CD4-positive, CD25-positive, alpha-beta regulatory T cell (primary cell): ENCODE measurements around the gene CNOT1. TPM values are rescaled to one million over a fixed set of nuclear protein-coding genes. Genes with fewer than 3 reads are reported as not detected.
"Not testable (repeated sequence)": the region's sequence is repeated elsewhere in the genome, so short reads cannot be mapped to it uniquely, and the experiment has no call there.

Experiments used
- ATAC-seq, 2 donors: fragments of 150-1000 bp; cut with Tn5 transposase; one replicate each; pipeline ENCODE4 v1.10.0; 2021; ENCODE audit warnings: low read depth in 2 of 2, moderate number of reproducible peaks in 2 of 2, moderate library complexity in 1 of 2
- DNase-seq, 3 donors: peaks; one replicate each; pipeline versions ENCODE4 v3.0.0 to v3.0.0-alpha.2; 2012 to 2022; ENCODE audit warnings: mixed read lengths in 1 of 3
- H3K27ac ChIP-seq: one replicate; pipeline ENCODE4 v1.7.0; 2013; ENCODE audit warnings: mild to moderate bottlenecking, low read length; ENCODE audit not compliant: insufficient read depth, poor library complexity, severe bottlenecking
- H3K27me3 ChIP-seq: one replicate; pipeline ENCODE4 v1.7.0; 2013; ENCODE audit warnings: low read length; ENCODE audit not compliant: control insufficient read depth, insufficient read depth
- H3K36me3 ChIP-seq: one replicate; pipeline ENCODE4 v1.7.0; 2013; ENCODE audit warnings: mild to moderate bottlenecking, low read length, moderate library complexity; ENCODE audit not compliant: control insufficient read depth, insufficient read depth
- H3K4me1 ChIP-seq: 2 replicates; pipeline ENCODE4 v1.7.0; 2013; ENCODE audit warnings: mild to moderate bottlenecking, low read length; ENCODE audit not compliant: insufficient read depth, control insufficient read depth, poor library complexity, severe bottlenecking
- H3K4me3 ChIP-seq: one replicate; pipeline ENCODE4 v1.7.0; 2013; ENCODE audit warnings: low read depth, mild to moderate bottlenecking, low read length, moderate library complexity
- H3K9me3 ChIP-seq, 2 experiments: 1 replicate in 1 of 2; 2 replicates in 1 of 2; pipeline ENCODE4 v1.7.0; 2013; ENCODE audit warnings: low read length in 2 of 2, mild to moderate bottlenecking in 1 of 2, moderate library complexity in 1 of 2; ENCODE audit not compliant: control insufficient read depth in 2 of 2
- H3K27ac Mint-ChIP-seq, 3 donors: one replicate each; pipeline ENCODE4 v1.8.0; 2020 to 2022; ENCODE audit warnings: mild to moderate bottlenecking in 3 of 3, mixed read lengths in 3 of 3, moderate library complexity in 2 of 3
- H3K27me3 Mint-ChIP-seq: one replicate; pipeline ENCODE4 v1.8.0; 2022; ENCODE audit warnings: mild to moderate bottlenecking, mixed read lengths
- H3K36me3 Mint-ChIP-seq: one replicate; pipeline ENCODE4 v1.8.0; 2020; ENCODE audit warnings: mixed read lengths
- H3K4me1 Mint-ChIP-seq, 4 donors: one replicate each; pipeline ENCODE4 v1.8.0; 2020 to 2022; ENCODE audit warnings: mixed read lengths in 4 of 4, mild to moderate bottlenecking in 1 of 4
- H3K4me3 Mint-ChIP-seq, 4 donors: one replicate each; pipeline ENCODE4 v1.8.0; 2020 to 2022; ENCODE audit warnings: mild to moderate bottlenecking in 4 of 4, mixed read lengths in 4 of 4, moderate library complexity in 3 of 4
- H3K9me3 Mint-ChIP-seq, 7 donors: one replicate each; pipeline ENCODE4 v1.8.0; 2020 to 2022; ENCODE audit warnings: mixed read lengths in 7 of 7, mild to moderate bottlenecking in 3 of 7, moderate library complexity in 2 of 7
- polyA plus RNA-seq, 4 donors: library from polyadenylated mRNA; unstranded; fragments of 300-500 nt; fragmentation: Illumina TruSeq; gene quantifications; one replicate each; pipeline ENCODE4 v1.2.3, GENCODE V29; 2021
- total RNA-seq: library from RNA; stranded (reverse); gene quantifications from one replicate; pipeline ENCODE4 v1.2.3, GENCODE V29; 2022

CNOT1 gene
- total and polyA plus RNA-seq, 5 donors from 2014 or later = 78.7 to 252 (median 87.1) TPM

GRCh38 chr16:58490539-58490938, 139.1 kb downstream of the CNOT1 start:
- not testable (repeated sequence) for DNase-seq, H3K27me3 Mint-ChIP-seq, ATAC-seq, H3K4me1 ChIP-seq, H3K27ac Mint-ChIP-seq, H3K27ac ChIP-seq, H3K36me3 Mint-ChIP-seq, H3K9me3 ChIP-seq, H3K36me3 ChIP-seq, H3K4me1 Mint-ChIP-seq, H3K9me3 Mint-ChIP-seq, H3K27me3 ChIP-seq, H3K4me3 Mint-ChIP-seq, H3K4me3 ChIP-seq

- ATAC-seq (no peak), DNase-seq (no peak)
- H3K9me3 ChIP-seq = no peaks in the 10 kb centered on the region
- H3K9me3 Mint-ChIP-seq = peaks cover 0 to 2% (median 0%) of the 10 kb centered on the region in 7 donors
- H3K4me3 ChIP-seq = no peak overlapping the region
- no peaks in the 10 kb centered on the region for H3K27me3 ChIP-seq
- no peak overlapping the region for H3K27ac ChIP-seq
- H3K27ac Mint-ChIP-seq = no peak overlapping the region
- peaks cover 6% of the 10 kb centered on the region for H3K4me1 ChIP-seq
- H3K36me3 Mint-ChIP-seq = no peaks in the 10 kb centered on the region
- H3K36me3 ChIP-seq = no peaks in the 10 kb centered on the region
- H3K4me3 Mint-ChIP-seq = no peak overlapping the region
- H3K4me1 Mint-ChIP-seq = peaks cover 0 to 5% (median 0%) of the 10 kb centered on the region in 4 donors
- peaks cover 11% of the 10 kb centered on the region for H3K27me3 Mint-ChIP-seq
Measured at GRCh38 chr16:58490065-58490464, 139.6 kb downstream of the CNOT1 start.

- Histone ChIP-seq H3K36me3 (no peaks in the 10 kb centered on the region), H3K9me3 (no peaks in the 10 kb centered on the region), H3K27me3 (no peaks in the 10 kb centered on the region), H3K4me1 (peaks cover 6% of the 10 kb centered on the region), H3K27ac (no peak overlapping the region), H3K4me3 (no peak overlapping the region)
- DNase-seq (no peak), ATAC-seq (no peak)
- H3K4me3 Mint-ChIP-seq = no peak overlapping the region
- H3K27me3 Mint-ChIP-seq = peaks cover 18% of the 10 kb centered on the region
- H3K36me3 Mint-ChIP-seq = no peaks in the 10 kb centered on the region
- no peak overlapping the region for H3K27ac Mint-ChIP-seq
- peaks cover 0 to 2% (median 0%) of the 10 kb centered on the region in 7 donors for H3K9me3 Mint-ChIP-seq
- peaks cover 0 to 3% (median 0%) of the 10 kb centered on the region in 4 donors for H3K4me1 Mint-ChIP-seq
Measured at GRCh38 chr16:58488531-58488930, 141.1 kb downstream of the CNOT1 start.

- H3K27me3 Mint-ChIP-seq = peaks cover 19% of the 10 kb centered on the region
- Histone ChIP-seq H3K27ac (no peak overlapping the region), H3K36me3 (no peaks in the 10 kb centered on the region), H3K4me3 (no peak overlapping the region), H3K9me3 (no peaks in the 10 kb centered on the region), H3K27me3 (no peaks in the 10 kb centered on the region), H3K4me1 (peaks cover 6% of the 10 kb centered on the region)
- H3K4me1 Mint-ChIP-seq = peaks cover 0 to 3% (median 0%) of the 10 kb centered on the region in 4 donors
- H3K36me3 Mint-ChIP-seq = no peaks in the 10 kb centered on the region
- ATAC-seq = peak; percentile 61 to 72
- H3K27ac Mint-ChIP-seq = no peak overlapping the region
- peak; percentile 50 to 70 (median 65) for DNase-seq
- no peak overlapping the region for H3K4me3 Mint-ChIP-seq
- peaks cover 0 to 2% (median 0%) of the 10 kb centered on the region in 7 donors for H3K9me3 Mint-ChIP-seq
Measured at GRCh38 chr16:58487566-58488351, 141.9 kb downstream of the CNOT1 start.

GRCh38 chr16:58485184-58485887, 144.3 kb downstream of the CNOT1 start:
- no peaks in the 10 kb centered on the region for H3K36me3 ChIP-seq
- H3K9me3 ChIP-seq = no peaks in the 10 kb centered on the region
- Mint-ChIP-seq H3K9me3 (peaks cover 0 to 2% (median 0%) of the 10 kb centered on the region in 7 donors), H3K36me3 (no peaks in the 10 kb centered on the region), H3K4me3 (no peak overlapping the region), H3K4me1 (peaks cover 0 to 3% (median 0%) of the 10 kb centered on the region in 4 donors), H3K27me3 (peaks cover 22% of the 10 kb centered on the region), H3K27ac (no peak overlapping the region)
- no peak for DNase-seq
- H3K4me1 ChIP-seq = peaks cover 6% of the 10 kb centered on the region
- H3K4me3 ChIP-seq = no peak overlapping the region
- H3K27me3 ChIP-seq = no peaks in the 10 kb centered on the region
- no peak overlapping the region for H3K27ac ChIP-seq
- ATAC-seq = no peak

- H3K27me3 Mint-ChIP-seq = peaks cover 13% of the 10 kb centered on the region
- Histone ChIP-seq H3K27ac (no peak overlapping the region), H3K27me3 (no peaks in the 10 kb centered on the region), H3K4me3 (no peak overlapping the region), H3K4me1 (no peaks in the 10 kb centered on the region), H3K36me3 (no peaks in the 10 kb centered on the region), H3K9me3 (no peaks in the 10 kb centered on the region)
- H3K9me3 Mint-ChIP-seq = peaks cover 0 to 1% (median 0%) of the 10 kb centered on the region in 7 donors
- no peaks in the 10 kb centered on the region for H3K36me3 Mint-ChIP-seq
- ATAC-seq (no peak), DNase-seq (no peak)
- H3K4me3 Mint-ChIP-seq = no peak overlapping the region
- H3K27ac Mint-ChIP-seq = no peak overlapping the region
- H3K4me1 Mint-ChIP-seq = no peaks in the 10 kb centered on the region
Measured at GRCh38 chr16:58481931-58482330, 147.7 kb downstream of the CNOT1 start.

- H3K9me3 ChIP-seq = no peaks in the 10 kb centered on the region
Measured at GRCh38 chr16:58481226-58481869, 148.3 kb downstream of the CNOT1 start.

More at GRCh38 chr16:58481226-58481869, 148.3 kb downstream of the CNOT1 start:
- Histone ChIP-seq H3K36me3 (no peaks in the 10 kb centered on the region), H3K27me3 (no peaks in the 10 kb centered on the region), H3K27ac (no peak overlapping the region), H3K4me3 (no peak overlapping the region), H3K4me1 (no peaks in the 10 kb centered on the region)
- H3K9me3 Mint-ChIP-seq = no peaks in the 10 kb centered on the region
- ATAC-seq (no peak), DNase-seq (no peak)
- H3K4me3 Mint-ChIP-seq = no peak overlapping the region
- H3K27me3 Mint-ChIP-seq = peaks cover 13% of the 10 kb centered on the region
- no peaks in the 10 kb centered on the region for H3K36me3 Mint-ChIP-seq
- H3K4me1 Mint-ChIP-seq = no peaks in the 10 kb centered on the region
- H3K27ac Mint-ChIP-seq = no peak overlapping the region
